GM23338 (cell line): ENCODE measurements around the gene TIMM21. TPM values are rescaled to one million over a fixed set of nuclear protein-coding genes. Genes with fewer than 3 reads are reported as not detected.
A peak's percentile ranks its signal among the peaks of the same experiment; 100 is the strongest.

Experiments used
- ATAC-seq: fragments of 200-7000 bp; cut with Tn5 transposase; 3 replicates; pipeline ENCODE4 v1.9.1; 2020
- DNase-seq: peaks from one replicate; pipeline ENCODE4 v3.0.0-alpha.2; 2015; ENCODE audit warnings: low spot score
- H2AFZ ChIP-seq: fragments of 200-600 bp; sonication (generic); 2 replicates; pipeline ENCODE4 v1.8.0; 2016; ENCODE audit warnings: antibody characterized with exemption, mild to moderate bottlenecking, moderate library complexity
- H3F3A ChIP-seq: fragments of 200-600 bp; sonication (generic); replicated peaks from 2 replicates; pipeline ENCODE4 v1.8.0; 2017; ENCODE audit warnings: antibody characterized with exemption, mixed run types, low read depth
- H3K27ac ChIP-seq: fragments of 200-600 bp; sonication (generic); 2 replicates; pipeline ENCODE4 v1.6.1; 2016; ENCODE audit warnings: low read depth
- H3K27me3 ChIP-seq: fragments of 200-600 bp; sonication (generic); 2 replicates; pipeline ENCODE4 v1.8.0; 2016; ENCODE audit warnings: mild to moderate bottlenecking, mixed run types, moderate library complexity; ENCODE audit not compliant: insufficient read depth
- H3K36me3 ChIP-seq: fragments of 200-600 bp; sonication (generic); 2 replicates; pipeline ENCODE4 v1.8.0; 2016; ENCODE audit warnings: mild to moderate bottlenecking; ENCODE audit not compliant: insufficient read depth
- H3K4me1 ChIP-seq: fragments of 200-600 bp; sonication (generic); 2 replicates; pipeline ENCODE4 v1.8.0; 2016; ENCODE audit warnings: mild to moderate bottlenecking, moderate library complexity; ENCODE audit not compliant: insufficient read depth
- H3K4me2 ChIP-seq: fragments of 200-600 bp; sonication (generic); 2 replicates; pipeline ENCODE4 v1.7.1; 2017; ENCODE audit warnings: mixed run types
- H3K4me3 ChIP-seq: fragments of 200-600 bp; sonication (generic); 2 replicates; pipeline ENCODE4 v1.6.1; 2016; ENCODE audit warnings: mixed run types
- H3K79me2 ChIP-seq: fragments of 200-600 bp; sonication (generic); replicated peaks from 2 replicates; pipeline ENCODE4 v1.8.0; 2017; ENCODE audit warnings: mild to moderate bottlenecking; ENCODE audit not compliant: insufficient read depth
- H3K9me2 ChIP-seq: fragments of 200-600 bp; sonication (generic); 2 replicates; pipeline ENCODE4 v1.8.0; 2017; ENCODE audit not compliant: insufficient read depth
- H4K20me1 ChIP-seq: fragments of 200-600 bp; sonication (generic); replicated peaks from 2 replicates; pipeline ENCODE4 v1.8.0; 2017; ENCODE audit warnings: mild to moderate bottlenecking; ENCODE audit not compliant: insufficient read depth
- H3K27ac Mint-ChIP-seq: 2 replicates; pipeline ENCODE4 v1.8.0; 2020; ENCODE audit warnings: inconsistent platforms, mild to moderate bottlenecking, moderate library complexity, mixed read lengths
- H3K27me3 Mint-ChIP-seq: 3 replicates; pipeline ENCODE4 v1.8.0; 2022; ENCODE audit warnings: low read depth, mild to moderate bottlenecking, moderate library complexity, mixed read lengths, inconsistent platforms; ENCODE audit not compliant: insufficient read depth, poor library complexity
- H3K36me3 Mint-ChIP-seq: 3 replicates; pipeline ENCODE4 v1.8.0; 2021; ENCODE audit warnings: low read depth, mild to moderate bottlenecking, inconsistent platforms, moderate library complexity, mixed read lengths
- H3K4me1 Mint-ChIP-seq: 3 replicates; pipeline ENCODE4 v1.8.0; 2020; ENCODE audit warnings: mild to moderate bottlenecking, inconsistent platforms, mixed read lengths
- H3K4me3 Mint-ChIP-seq: 3 replicates; pipeline ENCODE4 v1.8.0; 2021; ENCODE audit warnings: moderate library complexity, mild to moderate bottlenecking, inconsistent platforms, mixed read lengths
- H3K9me3 Mint-ChIP-seq: 3 replicates; pipeline ENCODE4 v1.8.0; 2020; ENCODE audit warnings: moderate library complexity, mild to moderate bottlenecking, inconsistent platforms, mixed read lengths
- CREB1 ChIP-seq: fragments of 250-450 bp; sonication (Bioruptor Pico); IDR thresholded peaks from 2 replicates; pipeline ENCODE4 v1.5.0; 2020; ENCODE audit warnings: low read depth, mild to moderate bottlenecking, moderate library complexity
- EZH2 ChIP-seq: fragments of 200-600 bp; sonication (generic); IDR thresholded peaks from one replicate; pipeline ENCODE4 v1.8.0; 2017; ENCODE audit warnings: antibody characterized with exemption, mild to moderate bottlenecking, low read depth; ENCODE audit not compliant: unreplicated experiment
- EZH2phosphoT487 ChIP-seq: fragments of 200-600 bp; sonication (generic); IDR thresholded peaks from one replicate; pipeline ENCODE4 v1.8.1; 2018; ENCODE audit warnings: antibody characterized with exemption; ENCODE audit not compliant: unreplicated experiment
- JUNB ChIP-seq: IDR thresholded peaks from one replicate; pipeline ENCODE4 v1.6.1; 2016; ENCODE audit warnings: antibody characterized with exemption; ENCODE audit not compliant: unreplicated experiment
- NANOG ChIP-seq: IDR thresholded peaks from 2 replicates; pipeline ENCODE4 v1.6.1; 2016; ENCODE audit warnings: antibody characterized with exemption, borderline replicate concordance
- POLR2AphosphoS5 ChIP-seq: IDR thresholded peaks from 2 replicates; pipeline ENCODE4 v1.6.1; 2016; ENCODE audit warnings: antibody characterized with exemption, low read depth
- STAT1 ChIP-seq: IDR thresholded peaks from one replicate; pipeline ENCODE4 v1.6.1; 2016; ENCODE audit warnings: antibody characterized with exemption; ENCODE audit not compliant: unreplicated experiment
- ZNF114 ChIP-seq: fragments of 250-450 bp; sonication (Bioruptor Pico); IDR thresholded peaks from 2 replicates; pipeline ENCODE4 v1.5.0; 2020; ENCODE audit warnings: mild to moderate bottlenecking, moderate library complexity
- ZNF331 ChIP-seq: fragments of 250-450 bp; sonication (Bioruptor Pico); IDR thresholded peaks from 2 replicates; pipeline ENCODE4 v1.5.0; 2020; ENCODE audit warnings: low read depth, mild to moderate bottlenecking, moderate library complexity
- polyA plus RNA-seq: library from polyadenylated mRNA; unstranded; fragments of >200 nt; fragmentation: Nextera tagmentation; extraction: Ambion mirVana; gene quantifications from 2 replicates; pipeline ENCODE4 v1.2.1, GENCODE V29; 2016
- total RNA-seq: library from RNA; depleted of rRNA; stranded (reverse); fragments of >200 nt; shearing (Covaris generic); gene quantifications from 2 replicates; pipeline ENCODE4 v1.2.3, GENCODE V29; 2014
- TF ChIP-seq, protein P1 (sequence below): fragments of 250-450 bp; sonication (Bioruptor Pico); IDR thresholded peaks from 2 replicates; pipeline ENCODE4 v1.5.0; 2020; ENCODE audit warnings: mild to moderate bottlenecking, moderate library complexity
- TF ChIP-seq, protein P2 (sequence below): IDR thresholded peaks from one replicate; pipeline ENCODE4 v1.6.1; 2018; ENCODE audit warnings: antibody characterized with exemption; ENCODE audit not compliant: unreplicated experiment
- TF ChIP-seq, protein P3 (sequence below): IDR thresholded peaks from 2 replicates; pipeline ENCODE4 v1.6.1; 2016; ENCODE audit warnings: antibody characterized with exemption
- TF ChIP-seq, protein P4 (sequence below), 2 experiments: fragments of 200-600 bp in 1 of 2; sonication (generic) in 1 of 2; conservative IDR thresholded peaks; 2 replicates each; pipeline versions ENCODE4 v1.5.1 to v1.6.1; 2016 to 2017; ENCODE audit warnings: antibody characterized with exemption in 2 of 2, low read depth in 2 of 2, mild to moderate bottlenecking in 2 of 2, moderate library complexity in 1 of 2

The TIMM21 gene
- total and polyA plus RNA-seq, 2 experiments from 2014 or later = 49.2 to 97.6 TPM

GRCh38 chr18:74184875-74185274, 36.6 kb downstream of the TIMM21 start:
- Histone ChIP-seq H4K20me1 (no peaks in the 10 kb centered on the region), H3K4me3 (no peak overlapping the region), H3K4me1 (peaks cover 26% of the 10 kb centered on the region), H2AFZ (peak overlapping the region; percentile 1; the same call in 1 of the 2 replicates), H3K27me3 (no peaks in the 10 kb centered on the region), H3K79me2 (no peaks in the 10 kb centered on the region), H3K36me3 (no peaks in the 10 kb centered on the region), H3K9me2 (no peaks in the 10 kb centered on the region), H3K27ac (no peak overlapping the region), H3F3A (no peaks in the 10 kb centered on the region), H3K4me2 (peak overlapping the region; percentile 41; the same call in 1 of the 2 replicates)
- Mint-ChIP-seq H3K27me3 (peaks cover 8% of the 10 kb centered on the region), H3K9me3 (no peaks in the 10 kb centered on the region; the same call in 2 of the 3 replicates), H3K36me3 (no peaks in the 10 kb centered on the region), H3K4me3 (no peak overlapping the region), H3K27ac (no peak overlapping the region; the same call in 1 of the 2 replicates), H3K4me1 (peaks cover 25% of the 10 kb centered on the region)
- peak; percentile 52 for DNase-seq
- peak; percentile 40 for ATAC-seq
- TF ChIP-seq, protein P1, sequence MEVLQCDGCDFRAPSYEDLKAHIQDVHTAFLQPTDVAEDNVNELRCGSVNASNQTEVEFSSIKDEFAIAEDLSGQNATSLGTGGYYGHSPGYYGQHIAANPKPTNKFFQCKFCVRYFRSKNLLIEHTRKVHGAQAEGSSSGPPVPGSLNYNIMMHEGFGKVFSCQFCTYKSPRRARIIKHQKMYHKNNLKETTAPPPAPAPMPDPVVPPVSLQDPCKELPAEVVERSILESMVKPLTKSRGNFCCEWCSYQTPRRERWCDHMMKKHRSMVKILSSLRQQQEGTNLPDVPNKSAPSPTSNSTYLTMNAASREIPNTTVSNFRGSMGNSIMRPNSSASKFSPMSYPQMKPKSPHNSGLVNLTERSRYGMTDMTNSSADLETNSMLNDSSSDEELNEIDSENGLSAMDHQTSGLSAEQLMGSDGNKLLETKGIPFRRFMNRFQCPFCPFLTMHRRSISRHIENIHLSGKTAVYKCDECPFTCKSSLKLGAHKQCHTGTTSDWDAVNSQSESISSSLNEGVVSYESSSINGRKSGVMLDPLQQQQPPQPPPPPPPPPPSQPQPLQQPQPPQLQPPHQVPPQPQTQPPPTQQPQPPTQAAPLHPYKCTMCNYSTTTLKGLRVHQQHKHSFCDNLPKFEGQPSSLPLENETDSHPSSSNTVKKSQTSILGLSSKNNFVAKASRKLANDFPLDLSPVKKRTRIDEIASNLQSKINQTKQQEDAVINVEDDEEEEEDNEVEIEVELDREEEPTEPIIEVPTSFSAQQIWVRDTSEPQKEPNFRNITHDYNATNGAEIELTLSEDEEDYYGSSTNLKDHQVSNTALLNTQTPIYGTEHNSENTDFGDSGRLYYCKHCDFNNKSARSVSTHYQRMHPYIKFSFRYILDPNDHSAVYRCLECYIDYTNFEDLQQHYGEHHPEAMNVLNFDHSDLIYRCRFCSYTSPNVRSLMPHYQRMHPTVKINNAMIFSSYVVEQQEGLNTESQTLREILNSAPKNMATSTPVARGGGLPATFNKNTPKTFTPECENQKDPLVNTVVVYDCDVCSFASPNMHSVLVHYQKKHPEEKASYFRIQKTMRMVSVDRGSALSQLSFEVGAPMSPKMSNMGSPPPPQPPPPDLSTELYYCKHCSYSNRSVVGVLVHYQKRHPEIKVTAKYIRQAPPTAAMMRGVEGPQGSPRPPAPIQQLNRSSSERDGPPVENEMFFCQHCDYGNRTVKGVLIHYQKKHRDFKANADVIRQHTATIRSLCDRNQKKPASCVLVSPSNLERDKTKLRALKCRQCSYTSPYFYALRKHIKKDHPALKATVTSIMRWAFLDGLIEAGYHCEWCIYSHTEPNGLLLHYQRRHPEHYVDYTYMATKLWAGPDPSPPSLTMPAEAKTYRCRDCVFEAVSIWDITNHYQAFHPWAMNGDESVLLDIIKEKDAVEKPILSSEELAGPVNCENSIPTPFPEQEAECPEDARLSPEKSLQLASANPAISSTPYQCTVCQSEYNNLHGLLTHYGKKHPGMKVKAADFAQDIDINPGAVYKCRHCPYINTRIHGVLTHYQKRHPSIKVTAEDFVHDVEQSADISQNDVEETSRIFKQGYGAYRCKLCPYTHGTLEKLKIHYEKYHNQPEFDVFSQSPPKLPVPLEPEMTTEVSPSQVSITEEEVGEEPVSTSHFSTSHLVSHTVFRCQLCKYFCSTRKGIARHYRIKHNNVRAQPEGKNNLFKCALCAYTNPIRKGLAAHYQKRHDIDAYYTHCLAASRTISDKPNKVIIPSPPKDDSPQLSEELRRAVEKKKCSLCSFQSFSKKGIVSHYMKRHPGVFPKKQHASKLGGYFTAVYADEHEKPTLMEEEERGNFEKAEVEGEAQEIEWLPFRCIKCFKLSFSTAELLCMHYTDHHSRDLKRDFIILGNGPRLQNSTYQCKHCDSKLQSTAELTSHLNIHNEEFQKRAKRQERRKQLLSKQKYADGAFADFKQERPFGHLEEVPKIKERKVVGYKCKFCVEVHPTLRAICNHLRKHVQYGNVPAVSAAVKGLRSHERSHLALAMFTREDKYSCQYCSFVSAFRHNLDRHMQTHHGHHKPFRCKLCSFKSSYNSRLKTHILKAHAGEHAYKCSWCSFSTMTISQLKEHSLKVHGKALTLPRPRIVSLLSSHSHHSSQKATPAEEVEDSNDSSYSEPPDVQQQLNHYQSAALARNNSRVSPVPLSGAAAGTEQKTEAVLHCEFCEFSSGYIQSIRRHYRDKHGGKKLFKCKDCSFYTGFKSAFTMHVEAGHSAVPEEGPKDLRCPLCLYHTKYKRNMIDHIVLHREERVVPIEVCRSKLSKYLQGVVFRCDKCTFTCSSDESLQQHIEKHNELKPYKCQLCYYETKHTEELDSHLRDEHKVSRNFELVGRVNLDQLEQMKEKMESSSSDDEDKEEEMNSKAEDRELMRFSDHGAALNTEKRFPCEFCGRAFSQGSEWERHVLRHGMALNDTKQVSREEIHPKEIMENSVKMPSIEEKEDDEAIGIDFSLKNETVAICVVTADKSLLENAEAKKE (CRISPR knock-in tag) = no peak
- TF ChIP-seq EZH2 (no peak), JUNB (no peak), EZH2phosphoT487 (no peak), ZNF114 (no peak), POLR2AphosphoS5 (no peak), STAT1 (no peak), NANOG (no peak), ZNF331 (no peak), CREB1 (CRISPR knock-in tag) (no peak)
- TF ChIP-seq, protein P2, sequence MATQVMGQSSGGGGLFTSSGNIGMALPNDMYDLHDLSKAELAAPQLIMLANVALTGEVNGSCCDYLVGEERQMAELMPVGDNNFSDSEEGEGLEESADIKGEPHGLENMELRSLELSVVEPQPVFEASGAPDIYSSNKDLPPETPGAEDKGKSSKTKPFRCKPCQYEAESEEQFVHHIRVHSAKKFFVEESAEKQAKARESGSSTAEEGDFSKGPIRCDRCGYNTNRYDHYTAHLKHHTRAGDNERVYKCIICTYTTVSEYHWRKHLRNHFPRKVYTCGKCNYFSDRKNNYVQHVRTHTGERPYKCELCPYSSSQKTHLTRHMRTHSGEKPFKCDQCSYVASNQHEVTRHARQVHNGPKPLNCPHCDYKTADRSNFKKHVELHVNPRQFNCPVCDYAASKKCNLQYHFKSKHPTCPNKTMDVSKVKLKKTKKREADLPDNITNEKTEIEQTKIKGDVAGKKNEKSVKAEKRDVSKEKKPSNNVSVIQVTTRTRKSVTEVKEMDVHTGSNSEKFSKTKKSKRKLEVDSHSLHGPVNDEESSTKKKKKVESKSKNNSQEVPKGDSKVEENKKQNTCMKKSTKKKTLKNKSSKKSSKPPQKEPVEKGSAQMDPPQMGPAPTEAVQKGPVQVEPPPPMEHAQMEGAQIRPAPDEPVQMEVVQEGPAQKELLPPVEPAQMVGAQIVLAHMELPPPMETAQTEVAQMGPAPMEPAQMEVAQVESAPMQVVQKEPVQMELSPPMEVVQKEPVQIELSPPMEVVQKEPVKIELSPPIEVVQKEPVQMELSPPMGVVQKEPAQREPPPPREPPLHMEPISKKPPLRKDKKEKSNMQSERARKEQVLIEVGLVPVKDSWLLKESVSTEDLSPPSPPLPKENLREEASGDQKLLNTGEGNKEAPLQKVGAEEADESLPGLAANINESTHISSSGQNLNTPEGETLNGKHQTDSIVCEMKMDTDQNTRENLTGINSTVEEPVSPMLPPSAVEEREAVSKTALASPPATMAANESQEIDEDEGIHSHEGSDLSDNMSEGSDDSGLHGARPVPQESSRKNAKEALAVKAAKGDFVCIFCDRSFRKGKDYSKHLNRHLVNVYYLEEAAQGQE = no peak
- TF ChIP-seq, protein P3, sequence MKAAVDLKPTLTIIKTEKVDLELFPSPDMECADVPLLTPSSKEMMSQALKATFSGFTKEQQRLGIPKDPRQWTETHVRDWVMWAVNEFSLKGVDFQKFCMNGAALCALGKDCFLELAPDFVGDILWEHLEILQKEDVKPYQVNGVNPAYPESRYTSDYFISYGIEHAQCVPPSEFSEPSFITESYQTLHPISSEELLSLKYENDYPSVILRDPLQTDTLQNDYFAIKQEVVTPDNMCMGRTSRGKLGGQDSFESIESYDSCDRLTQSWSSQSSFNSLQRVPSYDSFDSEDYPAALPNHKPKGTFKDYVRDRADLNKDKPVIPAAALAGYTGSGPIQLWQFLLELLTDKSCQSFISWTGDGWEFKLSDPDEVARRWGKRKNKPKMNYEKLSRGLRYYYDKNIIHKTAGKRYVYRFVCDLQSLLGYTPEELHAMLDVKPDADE = no peak
- TF ChIP-seq, protein P4, sequence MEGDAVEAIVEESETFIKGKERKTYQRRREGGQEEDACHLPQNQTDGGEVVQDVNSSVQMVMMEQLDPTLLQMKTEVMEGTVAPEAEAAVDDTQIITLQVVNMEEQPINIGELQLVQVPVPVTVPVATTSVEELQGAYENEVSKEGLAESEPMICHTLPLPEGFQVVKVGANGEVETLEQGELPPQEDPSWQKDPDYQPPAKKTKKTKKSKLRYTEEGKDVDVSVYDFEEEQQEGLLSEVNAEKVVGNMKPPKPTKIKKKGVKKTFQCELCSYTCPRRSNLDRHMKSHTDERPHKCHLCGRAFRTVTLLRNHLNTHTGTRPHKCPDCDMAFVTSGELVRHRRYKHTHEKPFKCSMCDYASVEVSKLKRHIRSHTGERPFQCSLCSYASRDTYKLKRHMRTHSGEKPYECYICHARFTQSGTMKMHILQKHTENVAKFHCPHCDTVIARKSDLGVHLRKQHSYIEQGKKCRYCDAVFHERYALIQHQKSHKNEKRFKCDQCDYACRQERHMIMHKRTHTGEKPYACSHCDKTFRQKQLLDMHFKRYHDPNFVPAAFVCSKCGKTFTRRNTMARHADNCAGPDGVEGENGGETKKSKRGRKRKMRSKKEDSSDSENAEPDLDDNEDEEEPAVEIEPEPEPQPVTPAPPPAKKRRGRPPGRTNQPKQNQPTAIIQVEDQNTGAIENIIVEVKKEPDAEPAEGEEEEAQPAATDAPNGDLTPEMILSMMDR (conservative IDR thresholded peaks at IDR 0.05; ENCODE audit: low read depth in 2 of 2) = no peak
